CD4-positive, alpha-beta T cell (primary cell): ENCODE measurements around the gene HBQ1. TPM values are rescaled to one million over a fixed set of nuclear protein-coding genes. Genes with fewer than 3 reads are reported as not detected.
"Not testable (repeated sequence)": the region's sequence is repeated elsewhere in the genome, so short reads cannot be mapped to it uniquely, and the experiment has no call there.

ENCODE experiments used
- ATAC-seq: fragments of 200-7000 bp; cut with Tn5 transposase; one replicate; pipeline ENCODE4 v1.10.0; 2022; ENCODE audit warnings: mild to moderate bottlenecking; ENCODE audit not compliant: poor library complexity
- CTCF ChIA-PET: fragments of 350-600 bp; sonication (Branson Sonifier 250); formaldehyde crosslinking; loops from one replicate; lab custom pipeline; 2021; ENCODE audit warnings: antibody characterized with exemption, inconsistent platforms; lab: Charles Lee
- POLR2A ChIA-PET: fragments of 350-600 bp; sonication (Branson Sonifier 250); formaldehyde crosslinking; loops from one replicate; lab custom pipeline; 2021; ENCODE audit warnings: antibody characterized with exemption, inconsistent platforms; lab: Charles Lee
- DNase-seq, 14 experiments: peaks; one replicate each; pipeline ENCODE4 v3.0.0-alpha.2; 2013 to 2020; ENCODE audit warnings: mixed read lengths in 2 of 14
- H3K27ac ChIP-seq, 2 donors: one replicate each; pipeline versions ENCODE4 v1.5.1 to v1.7.0; 2013; ENCODE audit warnings: low read length in 2 of 2, low read depth in 1 of 2, mild to moderate bottlenecking in 1 of 2
- H3K27me3 ChIP-seq, 2 experiments: 1 replicate in 1 of 2; 2 replicates in 1 of 2; pipeline versions ENCODE4 v1.6.1 to v1.7.0; 2013; ENCODE audit warnings: low read length in 2 of 2, control low read depth in 1 of 2, mild to moderate bottlenecking in 1 of 2, moderate library complexity in 1 of 2; ENCODE audit not compliant: insufficient read depth in 2 of 2, control insufficient read depth in 1 of 2
- H3K36me3 ChIP-seq: one replicate; pipeline ENCODE4 v1.6.1; 2013; ENCODE audit warnings: low read length, control low read depth; ENCODE audit not compliant: insufficient read depth
- H3K4me1 ChIP-seq: one replicate; pipeline ENCODE4 v1.6.1; 2013; ENCODE audit warnings: low read length, control low read depth; ENCODE audit not compliant: insufficient read depth
- H3K4me3 ChIP-seq: one replicate; pipeline ENCODE4 v1.5.1; 2013; ENCODE audit warnings: mild to moderate bottlenecking, low read length, moderate library complexity
- H3K9me3 ChIP-seq, 2 experiments: 1 replicate in 1 of 2; 2 replicates in 1 of 2; pipeline versions ENCODE4 v1.6.1 to v1.7.0; 2013; ENCODE audit warnings: low read length in 2 of 2, mild to moderate bottlenecking in 2 of 2, control low read depth in 1 of 2, moderate library complexity in 1 of 2; ENCODE audit not compliant: control insufficient read depth in 1 of 2, insufficient read depth in 1 of 2
- H3K27ac Mint-ChIP-seq: one replicate; pipeline ENCODE4 v1.8.0; 2020; ENCODE audit warnings: mixed read lengths
- H3K27me3 Mint-ChIP-seq: one replicate; pipeline ENCODE4 v1.8.0; 2021; ENCODE audit warnings: mixed read lengths
- H3K36me3 Mint-ChIP-seq: one replicate; pipeline ENCODE4 v1.8.0; 2021; ENCODE audit warnings: low read depth, mixed read lengths
- H3K4me1 Mint-ChIP-seq: one replicate; pipeline ENCODE4 v1.8.0; 2021; ENCODE audit warnings: low read depth, mixed read lengths
- H3K4me3 Mint-ChIP-seq: one replicate; pipeline ENCODE4 v1.8.0; 2020; ENCODE audit warnings: mild to moderate bottlenecking, mixed read lengths
- H3K9me3 Mint-ChIP-seq: one replicate; pipeline ENCODE4 v1.8.0; 2020; ENCODE audit warnings: mixed read lengths
- CTCF ChIP-seq: fragments of 200-600 bp; IDR thresholded peaks from one replicate; pipeline ENCODE4 v1.8.0; 2022; ENCODE audit warnings: antibody characterized with exemption, mild to moderate bottlenecking
- intact Hi-C, 2 experiments: fragments of 100-400 bp; cut with DNase I in 1 of 2; cut with micrococcal nuclease in 1 of 2; formaldehyde crosslinking; loops; one replicate each; pipeline versions ENCODE4 v1.15.1 to v1.9.0; 2023 to 2025; cut with DNase I, micrococcal nuclease
- total RNA-seq, 174 experiments: library from RNA in 2 of 174; stranded (reverse) in 2 of 174; gene quantifications; one replicate each; pipeline ENCODE4 v1.2.3 and lab custom pipeline; 2021 to 2026

HBQ1 gene
- total RNA-seq, 2 experiments from 2014 or later = not detected

GRCh38 chr16:170788-171187 lies 9.5 kb upstream of the HBQ1 start:
- no peak for ATAC-seq
- Histone ChIP-seq H3K9me3 (peaks cover 0 to 4% of the 10 kb centered on the region in 2 experiments), H3K36me3 (no peaks in the 10 kb centered on the region), H3K4me3 (no peak overlapping the region), H3K4me1 (peaks cover 18% of the 10 kb centered on the region), H3K27ac (no peak overlapping the region), H3K27me3 (peaks cover 56 to 60% of the 10 kb centered on the region in 2 experiments)
- ChIA-PET CTCF (no interaction called here), POLR2A (no interaction called here)
- no peak for TF ChIP-seq CTCF
- no peaks in the 10 kb centered on the region for H3K9me3 Mint-ChIP-seq
- DNase-seq = no peak
- peaks cover 82% of the 10 kb centered on the region for H3K27me3 Mint-ChIP-seq
- no peak overlapping the region for H3K4me3 Mint-ChIP-seq
- intact Hi-C loops = no loop called here
- peaks cover 13% of the 10 kb centered on the region for H3K4me1 Mint-ChIP-seq
- no peak overlapping the region for H3K27ac Mint-ChIP-seq
- H3K36me3 Mint-ChIP-seq = no peaks in the 10 kb centered on the region

- peaks cover 71% of the 10 kb centered on the region for H3K27me3 Mint-ChIP-seq
Observed at GRCh38 chr16:172374-172941, 7.8 kb upstream of the HBQ1 start, which contains the start of gene HBA2. HBA2 (plus strand) TSS chr16:172876; CDS start chr16:172913, 37 bp downstream.

GRCh38 chr16:173211-173854 lies 6.9 kb upstream of the HBQ1 start:
- ATAC-seq, H3K27ac ChIP-seq, H3K9me3 Mint-ChIP-seq, DNase-seq, intact Hi-C loops, H3K4me3 Mint-ChIP-seq, CTCF ChIA-PET, H3K36me3 Mint-ChIP-seq, H3K4me1 ChIP-seq, POLR2A ChIA-PET, H3K9me3 ChIP-seq, H3K36me3 ChIP-seq, H3K4me3 ChIP-seq, H3K27ac Mint-ChIP-seq: not testable (repeated sequence)
- H3K27me3 ChIP-seq = peaks cover 47 to 50% of the 10 kb centered on the region in 2 experiments
- H3K4me1 Mint-ChIP-seq = peaks cover 13% of the 10 kb centered on the region
- H3K27me3 Mint-ChIP-seq = peaks cover 72% of the 10 kb centered on the region

More at GRCh38 chr16:172374-172941, 7.8 kb upstream of the HBQ1 start, which contains the start of gene HBA2:
- H3K36me3 Mint-ChIP-seq, H3K27ac ChIP-seq, H3K4me1 ChIP-seq, POLR2A ChIA-PET, DNase-seq, H3K9me3 Mint-ChIP-seq, H3K27ac Mint-ChIP-seq, H3K36me3 ChIP-seq, intact Hi-C loops, CTCF ChIA-PET, H3K9me3 ChIP-seq, H3K4me3 ChIP-seq: not testable (repeated sequence)
- Mint-ChIP-seq H3K4me1 (peaks cover 13% of the 10 kb centered on the region), H3K4me3 (peak within 1 kb of the TSS; percentile 4)
- peaks cover 47 to 49% of the 10 kb centered on the region in 2 experiments for H3K27me3 ChIP-seq
- peak; percentile 47 for ATAC-seq

- H3K9me3 Mint-ChIP-seq, H3K4me1 ChIP-seq, intact Hi-C loops, H3K9me3 ChIP-seq, DNase-seq, H3K4me3 ChIP-seq, POLR2A ChIA-PET, ATAC-seq, H3K36me3 Mint-ChIP-seq, H3K27ac ChIP-seq, H3K27ac Mint-ChIP-seq, H3K36me3 ChIP-seq: not testable (repeated sequence)
- CTCF ChIA-PET = interaction anchor here (1.1 kb wide), 1 partner anchor 77 kb away, joined by 3 read pairs; no protein-coding TSS in a partner anchor
- H3K27me3 ChIP-seq = peaks cover 44 to 48% of the 10 kb centered on the region in 2 experiments
- Mint-ChIP-seq H3K4me1 (peaks cover 13% of the 10 kb centered on the region), H3K27me3 (peaks cover 71% of the 10 kb centered on the region), H3K4me3 (peak overlapping the region; percentile 70)
Observed at GRCh38 chr16:173928-174769, 6.1 kb upstream of the HBQ1 start.
